Cardiac muscle cell (in vitro differentiated cells and primary cell): ENCODE measurements around the gene TMEM190. TPM values are rescaled to one million over a fixed set of nuclear protein-coding genes. Genes with fewer than 3 reads are reported as not detected.
A peak's percentile ranks its signal among the peaks of the same experiment; 100 is the strongest.

Source experiments
- DNase-seq, 2 donors: peaks; one replicate each; pipeline versions ENCODE4 v3.0.0 to v3.0.0-alpha.2; 2010 to 2017; ENCODE audit warnings: low read depth in 1 of 2, low spot score in 1 of 2
- H3K27ac ChIP-seq: fragments of 200-600 bp; sonication (generic); 2 replicates; pipeline ENCODE4 v1.5.1; 2016
- H3K27me3 ChIP-seq: fragments of 200-600 bp; sonication (generic); 2 replicates; pipeline ENCODE4 v1.6.0; 2016; ENCODE audit warnings: control low read depth
- H3K36me3 ChIP-seq: fragments of 200-600 bp; sonication (generic); 2 replicates; pipeline ENCODE4 v1.5.1; 2016; ENCODE audit warnings: control low read depth
- H3K4me1 ChIP-seq: fragments of 200-600 bp; sonication (generic); 2 replicates; pipeline ENCODE4 v1.8.1; 2017; ENCODE audit warnings: low read depth, mild to moderate bottlenecking, mixed run types
- H3K4me3 ChIP-seq: fragments of 200-600 bp; sonication (generic); 2 replicates; pipeline ENCODE4 v1.5.1; 2016; ENCODE audit warnings: mild to moderate bottlenecking
- H3K9me3 ChIP-seq: fragments of 200-600 bp; sonication (generic); 2 replicates; pipeline ENCODE4 v1.5.1; 2017; ENCODE audit warnings: low read depth, mild to moderate bottlenecking, control low read depth
- CTCF ChIP-seq: IDR thresholded peaks from 2 replicates; pipeline ENCODE4 v1.5.1; 2012; ENCODE audit warnings: low read depth, mild to moderate bottlenecking, low read length
- polyA plus RNA-seq: library from polyadenylated mRNA; unstranded; fragments of >200 nt; fragmentation: Nextera tagmentation; extraction: Ambion mirVana; gene quantifications from 2 replicates; pipeline ENCODE4 v1.2.1, GENCODE V29; 2016
- total RNA-seq: library from RNA; depleted of rRNA; stranded (reverse); fragments of >200 nt; gene quantifications from 2 replicates; pipeline ENCODE4 v1.2.3, GENCODE V29; 2016

TMEM190 gene
- total and polyA plus RNA-seq, 2 experiments from 2014 or later, result 1.3 TPM; not detected in 1

- Histone ChIP-seq H3K9me3 (no peaks in the 10 kb centered on the region), H3K4me1 (peaks cover 4% of the 10 kb centered on the region), H3K27ac (no peak overlapping the region), H3K4me3 (no peak overlapping the region), H3K36me3 (no peaks in the 10 kb centered on the region), H3K27me3 (peaks cover 41% of the 10 kb centered on the region)
- no peak for TF ChIP-seq CTCF
- no peak for DNase-seq
Observed at GRCh38 chr19:55366790-55367189, 9.8 kb upstream of the TMEM190 start.

DNA sequence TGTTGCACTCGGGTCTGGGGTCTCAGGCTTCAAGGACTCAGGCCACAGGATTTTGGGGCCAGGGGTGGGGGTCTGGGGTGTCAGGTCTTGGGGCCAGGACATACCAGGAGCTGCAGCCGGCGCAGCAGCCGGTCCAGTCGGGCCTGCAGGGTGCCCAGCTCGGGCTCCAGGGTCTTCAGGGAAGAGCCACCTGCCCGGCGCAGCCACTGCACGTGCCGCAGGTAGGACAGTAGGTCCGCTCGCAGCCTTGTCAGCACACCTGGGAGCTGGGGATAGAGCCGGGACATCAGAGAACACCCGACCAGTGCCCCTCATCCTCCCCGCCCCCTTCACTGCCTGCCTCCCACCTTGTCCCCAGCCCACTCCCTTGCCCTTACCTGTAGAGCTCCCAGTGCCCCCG lies 8.5 kb upstream of the TMEM190 start:
- peaks cover 50% of the 10 kb centered on the region for H3K27me3 ChIP-seq

DNA sequence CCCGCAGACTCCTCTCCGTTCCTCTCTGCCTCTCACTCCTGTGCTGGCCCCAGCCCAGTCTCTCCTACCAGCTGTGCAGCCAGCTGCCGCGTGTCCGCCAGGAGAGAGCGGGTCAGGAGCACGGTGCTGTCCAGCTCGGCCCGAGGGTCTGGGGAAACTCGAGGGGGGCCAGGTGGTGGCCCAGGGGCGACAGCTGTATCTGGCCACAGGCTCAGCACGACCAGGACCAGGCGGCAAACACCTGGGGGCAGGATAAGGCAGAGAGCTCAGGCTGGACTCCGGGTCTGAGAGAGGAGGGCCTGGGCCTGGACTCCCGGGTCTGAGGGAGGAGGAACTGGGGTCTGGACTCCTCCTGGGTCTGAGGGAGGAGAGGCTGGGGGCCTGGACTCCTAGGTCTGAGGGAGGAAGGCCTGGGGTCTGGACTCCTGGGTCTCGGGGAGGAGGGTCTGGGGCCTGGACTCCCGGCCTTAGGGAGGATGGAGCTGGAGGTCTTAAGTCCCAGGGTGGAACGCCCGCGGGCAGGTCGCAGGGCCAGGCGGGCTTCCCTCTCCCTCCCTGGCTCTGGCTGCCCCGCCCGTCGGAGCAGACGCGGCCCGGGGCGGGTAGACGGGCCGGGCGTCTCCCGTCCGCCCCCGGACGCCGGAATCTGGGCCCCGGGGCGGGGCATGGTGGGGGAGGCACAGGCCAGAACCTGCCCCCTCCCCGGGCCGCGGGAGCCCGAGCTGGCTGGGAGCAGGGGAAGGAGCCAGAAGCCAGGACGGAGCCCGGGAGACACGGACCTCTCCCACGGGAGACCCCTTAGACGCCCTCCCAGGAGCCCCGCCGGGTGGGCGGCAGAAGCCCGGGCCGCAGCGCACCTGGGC lies 7.7 kb upstream of the TMEM190 start:
- Histone ChIP-seq H3K4me3 (peak overlapping the region; percentile 11), H3K27me3 (peaks cover 50% of the 10 kb centered on the region)
- peak in 1 of 2 donors; percentile 65 for DNase-seq

More for the DNA sequence above, 8.5 kb upstream of the TMEM190 start:
- Histone ChIP-seq H3K36me3 (no peaks in the 10 kb centered on the region), H3K9me3 (no peaks in the 10 kb centered on the region), H3K4me1 (peaks cover 4% of the 10 kb centered on the region), H3K4me3 (no peak overlapping the region), H3K27ac (no peak overlapping the region)
- TF ChIP-seq CTCF, result no peak
- no peak for DNase-seq

GRCh38 chr19:55369653-55370304 lies 6.8 kb upstream of the TMEM190 start:
- Histone ChIP-seq H3K27ac (no peak overlapping the region), H3K9me3 (no peaks in the 10 kb centered on the region), H3K27me3 (peaks cover 50% of the 10 kb centered on the region), H3K4me3 (peak overlapping the region; percentile 19), H3K36me3 (no peaks in the 10 kb centered on the region), H3K4me1 (peaks cover 4% of the 10 kb centered on the region)
- peak; percentile 48 to 53 for DNase-seq
- no peak for TF ChIP-seq CTCF

More for the DNA sequence above, 7.7 kb upstream of the TMEM190 start:
- H3K9me3 ChIP-seq, result no peaks in the 10 kb centered on the region
- H3K4me1 ChIP-seq, result peaks cover 4% of the 10 kb centered on the region
- no peak for TF ChIP-seq CTCF
- H3K27ac ChIP-seq, result no peak overlapping the region
- no peaks in the 10 kb centered on the region for H3K36me3 ChIP-seq

GRCh38 chr19:55370305-55370988 lies 6.2 kb upstream of the TMEM190 start, which contains the start of gene IL11:
Gene IL11 (minus strand): TSS chr19:55370463. CDS start chr19:55370310, 153 bp downstream.
- Histone ChIP-seq H3K4me3 (peak within 1 kb of the TSS; percentile 19), H3K36me3 (no peaks in the 10 kb centered on the region), H3K27me3 (peaks cover 50% of the 10 kb centered on the region), H3K4me1 (peaks cover 4% of the 10 kb centered on the region), H3K9me3 (no peaks in the 10 kb centered on the region), H3K27ac (no peak within 1 kb of the TSS)
- DNase-seq, result no peak
- TF ChIP-seq CTCF, result no peak
